ENCODE data around the gene MSI2.

- TF ChIP-seq CTCF (IDR thresholded peaks at IDR 0.05; ENCODE audit: low read length) (no peak), EZH2 (IDR thresholded peaks at IDR 0.05; ENCODE audit: borderline replicate concordance, low read length) (no peak)
These were observed 53.2 kb downstream of the MSI2 start for GRCh38 chr17:57309479-57309878.
